K562 (cell line): ENCODE results near the gene SH3TC2. TPM values are rescaled to one million over a fixed set of nuclear protein-coding genes. Genes with fewer than 3 reads are reported as not detected.

ENCODE experiments used
- ATAC-seq: fragments of 200-7000 bp; cut with Tn5 transposase; 3 replicates; pipeline ENCODE4 v1.9.1; 2020; ENCODE audit warnings: moderate library complexity
- BruUV-seq: library from RNA; stranded (reverse); fragments of 400-500 nt; replicated peaks from 2 replicates; lab custom pipeline; 2021; lab: Mats Ljungman, UMichigan
- CTCF ChIA-PET: fragments of 300-600 bp; formaldehyde crosslinking; extraction: SDS; loops from one replicate; lab custom pipeline; 2021; ENCODE audit warnings: low intra/inter-chr PET ratio; lab: Yijun Ruan, JAX
- POLR2A ChIA-PET: fragments of 300-600, 350-650 bp; sonication (Branson Sonifier 250); formaldehyde crosslinking; extraction: SDS; loops from one replicate; lab custom pipeline; 2021; ENCODE audit warnings: antibody characterized with exemption, inconsistent platforms; lab: Yijun Ruan, JAX
- DNase-seq, 4 experiments: peaks; one replicate each; pipeline versions ENCODE4 v3.0.0 to v3.0.0-alpha.2; 2011 to 2018; ENCODE audit warnings: low spot score in 3 of 4, mixed read lengths in 3 of 4; ENCODE audit errors: extremely low read depth in 1 of 4
- FAIRE-seq: peaks from 2 replicates; lab custom pipeline; 2011; peaks lifted over from hg19 to GRCh38; lab: Jason Lieb, UNC
- H2AFZ ChIP-seq: 2 replicates; pipeline ENCODE4 v1.6.0; 2011; ENCODE audit warnings: low read depth, low read length, control low read depth, inconsistent platforms
- H3K27ac ChIP-seq: fragments of 200-600 bp; 3 replicates; pipeline ENCODE4 v1.8.0; 2011; ENCODE audit warnings: low read depth, mild to moderate bottlenecking, control low read depth, inconsistent platforms, low read length, moderate library complexity, mixed read lengths; ENCODE audit errors: extremely low read depth
- H3K27me3 ChIP-seq, 2 experiments: fragments of 300-600 bp in 1 of 2; 2 replicates in 1 of 2; 3 replicates in 1 of 2; pipeline versions ENCODE4 v1.6.0 to v1.8.0; 2011; ENCODE audit warnings: inconsistent platforms in 2 of 2, low read length in 2 of 2, mild to moderate bottlenecking in 1 of 2, mixed read lengths in 1 of 2, moderate library complexity in 1 of 2; ENCODE audit not compliant: control insufficient read depth in 2 of 2, insufficient read depth in 2 of 2
- H3K36me3 ChIP-seq: fragments of 300-600 bp; 3 replicates; pipeline ENCODE4 v1.8.0; 2011; ENCODE audit warnings: mild to moderate bottlenecking, low read length, inconsistent platforms; ENCODE audit not compliant: control insufficient read depth, insufficient read depth
- H3K4me1 ChIP-seq, 2 experiments: fragments of 200-600 bp in 1 of 2; replicated peaks in 1 of 2; 2 replicates in 1 of 2; 3 replicates in 1 of 2; pipeline versions ENCODE4 v1.5.1 to v1.8.0; 2011; ENCODE audit warnings: inconsistent platforms in 2 of 2, low read length in 2 of 2, mild to moderate bottlenecking in 1 of 2, mixed read lengths in 1 of 2, moderate library complexity in 1 of 2; ENCODE audit not compliant: control insufficient read depth in 2 of 2, insufficient read depth in 2 of 2
- H3K4me2 ChIP-seq: 2 replicates; pipeline ENCODE4 v1.6.1; 2011; ENCODE audit warnings: low read length, control low read depth, inconsistent platforms, mixed read lengths; ENCODE audit not compliant: insufficient read depth
- H3K4me3 ChIP-seq: fragments of 200-600 bp; sonication (generic), shearing (Covaris generic); 2 replicates; pipeline ENCODE4 v1.5.1; 2016; ENCODE audit warnings: control low read depth, inconsistent platforms
- H3K79me2 ChIP-seq: fragments of 200-600 bp; 3 replicates; pipeline ENCODE4 v1.8.0; 2011; ENCODE audit warnings: low read length, inconsistent platforms; ENCODE audit not compliant: control insufficient read depth, insufficient read depth
- H3K9ac ChIP-seq, 2 experiments: 2 replicates each; pipeline versions ENCODE4 v1.6.0 to v1.6.1; 2011; ENCODE audit warnings: low read depth in 2 of 2, low read length in 2 of 2, control low read depth in 1 of 2, inconsistent platforms in 1 of 2, mild to moderate bottlenecking in 1 of 2, mixed read lengths in 1 of 2; ENCODE audit not compliant: insufficient read depth in 1 of 2
- H3K9me1 ChIP-seq: one replicate; pipeline ENCODE4 v1.6.0; 2011; ENCODE audit warnings: inconsistent platforms, mild to moderate bottlenecking, low read length, moderate library complexity; ENCODE audit not compliant: control insufficient read depth, insufficient read depth
- H3K9me3 ChIP-seq: replicated peaks from 2 replicates; pipeline ENCODE4 v1.5.1; 2011; ENCODE audit warnings: low read depth, low read length, inconsistent platforms; ENCODE audit not compliant: control insufficient read depth, insufficient read depth
- H4K20me1 ChIP-seq: replicated peaks from 2 replicates; pipeline ENCODE4 v1.6.1; 2011; ENCODE audit warnings: low read length, inconsistent platforms, mixed read lengths; ENCODE audit not compliant: control insufficient read depth, insufficient read depth
- C11orf30 ChIP-seq: fragments of 450-650 bp; IDR thresholded peaks from 2 replicates; pipeline ENCODE4 v1.6.1; 2016; ENCODE audit warnings: low read depth, mild to moderate bottlenecking
- GATAD2B ChIP-seq: fragments of 450-650 bp; IDR thresholded peaks from 2 replicates; pipeline ENCODE4 v1.6.1; 2017; ENCODE audit warnings: mild to moderate bottlenecking, borderline replicate concordance
- HDAC1 ChIP-seq, 2 experiments: fragments of 450-650 bp; IDR thresholded peaks; 2 replicates each; pipeline ENCODE4 v1.6.1; 2016 to 2017; ENCODE audit warnings: inconsistent platforms in 1 of 2, mild to moderate bottlenecking in 1 of 2, moderate library complexity in 1 of 2
- POLR2AphosphoS5 ChIP-seq: IDR thresholded peaks from 2 replicates; pipeline ENCODE4 v1.6.1; 2011; ENCODE audit warnings: mild to moderate bottlenecking, low read depth, low read length, moderate library complexity; ENCODE audit not compliant: control insufficient read depth, insufficient read depth
- SMAD3 ChIP-seq: fragments of 450-650 bp; formaldehyde crosslinking; conservative IDR thresholded peaks from 2 replicates; pipeline ENCODE4 v1.4.0; 2020; ENCODE audit warnings: mild to moderate bottlenecking
- SPI1 ChIP-seq: IDR thresholded peaks from 2 replicates; pipeline ENCODE4 v1.6.1; 2011; ENCODE audit warnings: low read depth, low read length, control low read depth, borderline replicate concordance
- TAF15 ChIP-seq: fragments of 200-400 bp; formaldehyde crosslinking; IDR thresholded peaks from 2 replicates; pipeline ENCODE4 v1.6.1; 2017; ENCODE audit warnings: mild to moderate bottlenecking, low read depth, low read length, moderate library complexity
- ZNF316 ChIP-seq: fragments of 450-650 bp; IDR thresholded peaks from 2 replicates; pipeline ENCODE4 v1.6.1; 2016
- ZNF780A ChIP-seq: fragments of 250-450 bp; sonication (Bioruptor Pico); IDR thresholded peaks from 2 replicates; pipeline ENCODE4 v1.5.0; 2021; ENCODE audit warnings: mild to moderate bottlenecking
- WGBS: fragments of 100-300 bp; shearing (Covaris generic); methylation state at CpG from one replicate; pipeline ENCODE4 v1.1.6; 2016; ENCODE audit warnings: low coverage, mixed read lengths; ENCODE audit not compliant: insufficient coverage; ENCODE audit errors: missing lambda C conversion rate; 5-methylcytosine and 5-hydroxymethylcytosine counted together
- in situ Hi-C: fragments of 300-500 bp; cut with MboI; formaldehyde crosslinking; loops from 4 replicates; pipeline ENCODE4 v1.15.0; 2018; ENCODE audit warnings: inconsistent platforms, mixed read lengths
- intact Hi-C: fragments of 100-400 bp; cut with micrococcal nuclease; formaldehyde crosslinking; loops from 2 replicates; pipeline ENCODE4 v1.14.2; 2022
- polyA plus RNA-seq, 8 experiments: library from polyadenylated mRNA; depleted of rRNA in 4 of 8; stranded (reverse) in 5 of 8; unstranded in 3 of 8; fragments of >200 nt; fragmentation: Nextera tagmentation in 2 of 8; fragmentation: Illumina TruSeq in 1 of 8; extraction: Ambion mirVana in 2 of 8; extraction: Trizol in 1 of 8; gene quantifications; 2 replicates each; pipeline versions ENCODE4 v1.2.1 to v1.2.3, GENCODE V29; 2011 to 2014; ENCODE audit warnings: inconsistent platforms in 1 of 8, missing spikeins in 1 of 8
- total RNA-seq, 7 experiments: library from RNA; depleted of rRNA in 6 of 7; stranded (reverse); fragments of >200 nt in 6 of 7; fragmentation: Illumina TruSeq in 2 of 7; extraction: Trizol in 2 of 7; gene quantifications; 2 replicates each; pipeline versions ENCODE4 v1.2.1 to v1.2.3, GENCODE V29; 2011 to 2021; ENCODE audit warnings: low replicate concordance in 1 of 7
- TF ChIP-seq, protein P1 (sequence below): fragments of 450-650 bp; formaldehyde crosslinking; IDR thresholded peaks from 2 replicates; pipeline ENCODE4 v1.4.0; 2020; ENCODE audit warnings: mild to moderate bottlenecking
- TF ChIP-seq, protein P2 (sequence below), 2 experiments: IDR thresholded peaks; 2 replicates each; pipeline ENCODE4 v1.6.1; 2012; ENCODE audit warnings: improper control_type of control experiment in 2 of 2, low read depth in 2 of 2, low read length in 2 of 2, borderline replicate concordance in 1 of 2

SH3TC2 gene
- total and polyA plus RNA-seq, 9 of the 15 experiments (the other 6 are each of a cell fraction or from before 2014, with no cell fraction given) = 0.03 to 0.80 (median 0.55) TPM; not detected in 1

DNA sequence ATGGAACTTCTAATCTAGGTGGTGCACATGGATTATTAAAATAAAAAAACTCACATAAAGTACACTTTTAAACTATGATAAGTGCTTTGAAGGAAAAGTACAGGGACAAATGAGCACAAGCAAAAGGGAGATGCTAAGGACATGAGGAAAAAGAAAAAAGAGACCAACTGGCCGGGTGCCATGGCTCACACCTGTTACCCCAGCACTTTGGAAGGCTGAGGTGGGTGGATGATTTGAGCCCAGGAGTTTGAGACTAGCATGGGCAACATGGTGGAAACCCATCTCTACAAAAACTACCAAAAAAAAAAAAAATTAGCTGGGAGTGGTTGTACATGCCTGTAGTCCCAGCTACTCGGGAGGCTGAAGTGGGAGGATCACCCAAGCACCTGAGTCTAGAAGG, 67.1 kb downstream of the SH3TC2 start (continued):
- TF ChIP-seq, protein P1, sequence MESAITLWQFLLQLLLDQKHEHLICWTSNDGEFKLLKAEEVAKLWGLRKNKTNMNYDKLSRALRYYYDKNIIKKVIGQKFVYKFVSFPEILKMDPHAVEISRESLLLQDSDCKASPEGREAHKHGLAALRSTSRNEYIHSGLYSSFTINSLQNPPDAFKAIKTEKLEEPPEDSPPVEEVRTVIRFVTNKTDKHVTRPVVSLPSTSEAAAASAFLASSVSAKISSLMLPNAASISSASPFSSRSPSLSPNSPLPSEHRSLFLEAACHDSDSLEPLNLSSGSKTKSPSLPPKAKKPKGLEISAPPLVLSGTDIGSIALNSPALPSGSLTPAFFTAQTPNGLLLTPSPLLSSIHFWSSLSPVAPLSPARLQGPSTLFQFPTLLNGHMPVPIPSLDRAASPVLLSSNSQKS (CRISPR knock-in tag) = no peak
- TF ChIP-seq GATAD2B = no peak
- TF ChIP-seq HDAC1 (IDR thresholded peaks at IDR 0.05) = no peak
- no peak for TF ChIP-seq POLR2AphosphoS5
- no peak for TF ChIP-seq SMAD3 (CRISPR knock-in tag)
- no peak for TF ChIP-seq ZNF780A (CRISPR knock-in tag)
- no peak for TF ChIP-seq SPI1

DNA sequence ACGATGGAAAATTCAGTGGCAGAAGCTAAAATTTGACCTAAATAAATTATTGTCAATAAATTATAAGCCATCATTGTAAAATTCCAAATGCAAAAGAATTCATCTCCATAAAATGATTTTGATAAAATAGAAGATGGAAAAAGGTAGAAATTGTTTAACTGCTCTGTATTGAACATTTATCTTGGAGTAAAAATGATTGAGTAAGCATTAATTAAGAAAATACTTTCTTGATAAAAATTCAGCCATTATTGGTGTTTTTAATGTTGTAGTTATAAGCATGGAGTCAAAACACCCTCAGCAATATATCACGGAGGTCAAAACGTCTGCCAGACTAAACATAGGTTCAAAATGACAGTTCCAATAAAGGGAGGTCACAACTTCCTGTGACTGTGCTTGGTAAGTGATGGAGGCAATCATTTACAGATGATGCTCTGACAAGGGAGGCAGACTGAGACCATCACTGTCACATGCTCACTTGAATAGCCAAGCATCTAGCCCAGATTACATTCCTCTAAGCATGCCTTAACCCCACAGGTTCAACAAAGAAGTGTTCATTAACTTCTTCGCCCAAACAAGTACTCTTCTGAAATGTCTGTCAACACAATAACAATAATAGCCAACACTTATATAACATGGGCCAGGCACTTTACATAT, 69.5 kb downstream of the SH3TC2 start:
- no peaks in the 10 kb centered on the region for H3K9me3 ChIP-seq
- CTCF ChIA-PET = no interaction called here
- no peaks in the 10 kb centered on the region for H3K79me2 ChIP-seq
- BruUV-seq = no TSS peak
- no peaks in the 10 kb centered on the region for H3K4me1 ChIP-seq
- 0 out of 5 replicates have a peak, but pooled peaks cover 0 to 2% of the 10 kb centered on the region in 2 experiments for H3K27me3 ChIP-seq
- H3K36me3 ChIP-seq = no peaks in the 10 kb centered on the region
- no peak overlapping the region for H3K4me2 ChIP-seq
- intact Hi-C loops = loop anchor here (10.0 kb wide), 2 partner anchors 79 to 159 kb away; no protein-coding TSS in a partner anchor
- WGBS = 1% methylated on average over 4 of the region's 4 CpGs
- no peaks in the 10 kb centered on the region for H3K9me1 ChIP-seq
- no peak overlapping the region for H3K4me3 ChIP-seq
- no peak overlapping the region for H3K9ac ChIP-seq
- no peak for DNase-seq
- H4K20me1 ChIP-seq = no peaks in the 10 kb centered on the region
- no peak overlapping the region for H2AFZ ChIP-seq
- H3K27ac ChIP-seq = no peak overlapping the region
- peak; percentile 18; the same call in 1 of the 2 replicates for TF ChIP-seq C11orf30
- TF ChIP-seq, protein P2, sequence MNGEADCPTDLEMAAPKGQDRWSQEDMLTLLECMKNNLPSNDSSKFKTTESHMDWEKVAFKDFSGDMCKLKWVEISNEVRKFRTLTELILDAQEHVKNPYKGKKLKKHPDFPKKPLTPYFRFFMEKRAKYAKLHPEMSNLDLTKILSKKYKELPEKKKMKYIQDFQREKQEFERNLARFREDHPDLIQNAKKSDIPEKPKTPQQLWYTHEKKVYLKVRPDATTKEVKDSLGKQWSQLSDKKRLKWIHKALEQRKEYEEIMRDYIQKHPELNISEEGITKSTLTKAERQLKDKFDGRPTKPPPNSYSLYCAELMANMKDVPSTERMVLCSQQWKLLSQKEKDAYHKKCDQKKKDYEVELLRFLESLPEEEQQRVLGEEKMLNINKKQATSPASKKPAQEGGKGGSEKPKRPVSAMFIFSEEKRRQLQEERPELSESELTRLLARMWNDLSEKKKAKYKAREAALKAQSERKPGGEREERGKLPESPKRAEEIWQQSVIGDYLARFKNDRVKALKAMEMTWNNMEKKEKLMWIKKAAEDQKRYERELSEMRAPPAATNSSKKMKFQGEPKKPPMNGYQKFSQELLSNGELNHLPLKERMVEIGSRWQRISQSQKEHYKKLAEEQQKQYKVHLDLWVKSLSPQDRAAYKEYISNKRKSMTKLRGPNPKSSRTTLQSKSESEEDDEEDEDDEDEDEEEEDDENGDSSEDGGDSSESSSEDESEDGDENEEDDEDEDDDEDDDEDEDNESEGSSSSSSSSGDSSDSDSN (IDR thresholded peaks at IDR 0.05; ENCODE audit: borderline replicate concordance in 1 of 2, low read depth in 2 of 2, low read length in 2 of 2) = no peak
- no peak for TF ChIP-seq TAF15
- TF ChIP-seq ZNF316 = peak; percentile 56; the same call in 1 of the 2 replicates
- POLR2A ChIA-PET = interaction anchor here (0.6 to 1.3 kb wide), 2 partner anchors 14 to 68 kb away, joined by 3 to 4 read pairs; no protein-coding TSS in a partner anchor
- no peak for FAIRE-seq
- in situ Hi-C loops = no loop called here
- ATAC-seq = no peak
